ENCODE data around the gene ZNF799. TPM values are rescaled to one million over a fixed set of nuclear protein-coding genes. Genes with fewer than 3 reads are reported as not detected.

ZNF799 gene
- total and polyA plus RNA-seq, 2 of the 13 experiments (the other 11 are each of a cell fraction or from before 2014, with no cell fraction given) = 7.7 to 17.9 TPM

DNA sequence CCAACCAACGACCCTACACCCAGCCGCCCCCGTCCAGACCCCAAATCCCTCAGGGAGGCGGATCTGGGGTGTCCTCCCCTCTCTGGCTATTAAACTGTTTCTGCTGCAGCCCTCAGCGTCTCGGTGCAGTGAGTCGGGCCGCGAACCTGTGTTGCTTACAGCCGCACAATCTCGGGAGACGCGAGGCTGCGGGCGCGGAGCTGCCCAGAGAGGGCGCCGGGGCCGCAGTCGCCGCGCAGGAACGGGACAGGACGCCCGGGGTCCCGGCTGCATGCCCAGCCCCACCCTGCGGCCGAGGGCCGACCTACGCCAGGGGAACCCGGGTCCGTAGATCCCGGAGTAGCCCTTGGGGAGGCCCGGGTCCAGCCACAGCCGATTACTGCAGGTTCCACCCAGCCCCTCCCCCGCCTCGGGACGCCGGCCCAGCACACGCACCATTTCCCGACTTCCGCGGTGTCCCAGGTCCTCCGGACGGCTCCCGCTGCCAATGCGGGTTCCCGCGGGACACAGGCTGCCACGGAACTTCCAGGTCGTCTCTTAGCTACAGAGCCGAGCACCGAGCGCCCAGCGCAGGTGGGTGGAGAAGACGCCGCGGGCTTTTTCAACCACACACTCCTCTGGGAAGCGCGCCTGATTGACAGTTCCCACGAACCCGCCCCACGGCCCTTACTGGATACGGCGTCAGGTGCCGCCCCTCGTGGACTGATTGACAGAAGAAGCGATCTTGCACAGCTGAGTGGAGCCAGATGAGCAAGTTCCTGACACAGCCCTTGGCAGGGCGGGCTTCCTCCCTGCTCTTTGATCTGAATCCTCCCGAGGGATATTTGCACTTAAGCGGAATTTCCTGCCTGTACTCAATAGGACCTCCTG lies at the start of gene ZNF799 (continued):
- 0 out of 2 replicates have a peak, but pooled peaks have one; percentile 31 for TF ChIP-seq RNF2 (conservative IDR thresholded peaks at IDR 0.05; ENCODE audit: low read depth)
- no peak for TF ChIP-seq MEF2D (CRISPR knock-in tag; IDR thresholded peaks at IDR 0.05)
- TF ChIP-seq ZNF713 (CRISPR knock-in tag; IDR thresholded peaks at IDR 0.05) = 0 out of 2 replicates have a peak, but pooled peaks have one; percentile 46
- TF ChIP-seq, protein P1, sequence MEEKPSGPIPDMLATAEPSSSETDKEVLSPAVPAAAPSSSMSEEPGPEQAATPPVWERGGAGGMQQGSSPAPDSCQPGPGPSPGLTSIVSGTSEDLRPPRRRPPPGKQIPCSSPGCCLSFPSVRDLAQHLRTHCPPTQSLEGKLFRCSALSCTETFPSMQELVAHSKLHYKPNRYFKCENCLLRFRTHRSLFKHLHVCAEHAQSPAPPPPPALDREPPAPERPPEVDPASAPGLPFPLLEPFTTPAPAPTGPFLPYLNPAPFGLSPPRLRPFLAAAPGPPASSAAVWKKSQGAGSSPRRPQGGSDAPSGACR (CRISPR knock-in tag; IDR thresholded peaks at IDR 0.05) = no peak
- peak; percentile 36 for TF ChIP-seq ATF1 (CRISPR knock-in tag; IDR thresholded peaks at IDR 0.05)
- TF ChIP-seq, protein P2, sequence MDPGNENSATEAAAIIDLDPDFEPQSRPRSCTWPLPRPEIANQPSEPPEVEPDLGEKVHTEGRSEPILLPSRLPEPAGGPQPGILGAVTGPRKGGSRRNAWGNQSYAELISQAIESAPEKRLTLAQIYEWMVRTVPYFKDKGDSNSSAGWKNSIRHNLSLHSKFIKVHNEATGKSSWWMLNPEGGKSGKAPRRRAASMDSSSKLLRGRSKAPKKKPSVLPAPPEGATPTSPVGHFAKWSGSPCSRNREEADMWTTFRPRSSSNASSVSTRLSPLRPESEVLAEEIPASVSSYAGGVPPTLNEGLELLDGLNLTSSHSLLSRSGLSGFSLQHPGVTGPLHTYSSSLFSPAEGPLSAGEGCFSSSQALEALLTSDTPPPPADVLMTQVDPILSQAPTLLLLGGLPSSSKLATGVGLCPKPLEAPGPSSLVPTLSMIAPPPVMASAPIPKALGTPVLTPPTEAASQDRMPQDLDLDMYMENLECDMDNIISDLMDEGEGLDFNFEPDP (CRISPR knock-in tag; conservative IDR thresholded peaks at IDR 0.05) = no peak
- TF ChIP-seq HIC2 (CRISPR knock-in tag; IDR thresholded peaks at IDR 0.05; ENCODE audit: low read depth) = no peak
- TF ChIP-seq PHF21A (CRISPR knock-in tag; IDR thresholded peaks at IDR 0.05) = peak; percentile 84
- TF ChIP-seq ZNF772 (CRISPR knock-in tag; IDR thresholded peaks at IDR 0.05) = no peak
- TF ChIP-seq YEATS2 (CRISPR knock-in tag; IDR thresholded peaks at IDR 0.05; ENCODE audit: borderline replicate concordance) = peak; percentile 39; the same call in 1 of the 2 replicates
- TF ChIP-seq ZNF513 (CRISPR knock-in tag; conservative IDR thresholded peaks at IDR 0.05) = no peak
- TF ChIP-seq FOXP1 (IDR thresholded peaks at IDR 0.05) = no peak
- TF ChIP-seq FOXP1 (CRISPR knock-in tag; IDR thresholded peaks at IDR 0.05) = 0 out of 2 replicates have a peak, but pooled peaks have one; percentile 8
- TF ChIP-seq TFDP1 (CRISPR knock-in tag; IDR thresholded peaks at IDR 0.05; ENCODE audit: borderline replicate concordance) = peak; percentile 69; the same call in 1 of the 2 replicates
- TF ChIP-seq PBX3 (CRISPR knock-in tag; IDR thresholded peaks at IDR 0.05; ENCODE audit: borderline replicate concordance) = peak; percentile 38; the same call in 1 of the 2 replicates
- no peak for TF ChIP-seq ZNF10 (CRISPR knock-in tag; IDR thresholded peaks at IDR 0.05; ENCODE audit: borderline replicate concordance, low read depth)
- TF ChIP-seq ZFP36 (IDR thresholded peaks at IDR 0.05; ENCODE audit: borderline replicate concordance, low read depth, low read length, partially characterized antibody) = no peak
- TF ChIP-seq SMARCC2 (IDR thresholded peaks at IDR 0.05) = no peak
- peak; percentile 96 for TF ChIP-seq TFAP4 (IDR thresholded peaks at IDR 0.05; ENCODE audit: borderline replicate concordance, low read depth)
- TF ChIP-seq DNMT1 (CRISPR knock-in tag; IDR thresholded peaks at IDR 0.05) = no peak
